Measurements from ENCODE around the gene PRMT5. TPM values are rescaled to one million over a fixed set of nuclear protein-coding genes. Genes with fewer than 3 reads are reported as not detected.

The PRMT5 gene
- total RNA-seq, 4 donors from 2014 or later = 26.5 to 41.6 (median 35.1) TPM

DNA sequence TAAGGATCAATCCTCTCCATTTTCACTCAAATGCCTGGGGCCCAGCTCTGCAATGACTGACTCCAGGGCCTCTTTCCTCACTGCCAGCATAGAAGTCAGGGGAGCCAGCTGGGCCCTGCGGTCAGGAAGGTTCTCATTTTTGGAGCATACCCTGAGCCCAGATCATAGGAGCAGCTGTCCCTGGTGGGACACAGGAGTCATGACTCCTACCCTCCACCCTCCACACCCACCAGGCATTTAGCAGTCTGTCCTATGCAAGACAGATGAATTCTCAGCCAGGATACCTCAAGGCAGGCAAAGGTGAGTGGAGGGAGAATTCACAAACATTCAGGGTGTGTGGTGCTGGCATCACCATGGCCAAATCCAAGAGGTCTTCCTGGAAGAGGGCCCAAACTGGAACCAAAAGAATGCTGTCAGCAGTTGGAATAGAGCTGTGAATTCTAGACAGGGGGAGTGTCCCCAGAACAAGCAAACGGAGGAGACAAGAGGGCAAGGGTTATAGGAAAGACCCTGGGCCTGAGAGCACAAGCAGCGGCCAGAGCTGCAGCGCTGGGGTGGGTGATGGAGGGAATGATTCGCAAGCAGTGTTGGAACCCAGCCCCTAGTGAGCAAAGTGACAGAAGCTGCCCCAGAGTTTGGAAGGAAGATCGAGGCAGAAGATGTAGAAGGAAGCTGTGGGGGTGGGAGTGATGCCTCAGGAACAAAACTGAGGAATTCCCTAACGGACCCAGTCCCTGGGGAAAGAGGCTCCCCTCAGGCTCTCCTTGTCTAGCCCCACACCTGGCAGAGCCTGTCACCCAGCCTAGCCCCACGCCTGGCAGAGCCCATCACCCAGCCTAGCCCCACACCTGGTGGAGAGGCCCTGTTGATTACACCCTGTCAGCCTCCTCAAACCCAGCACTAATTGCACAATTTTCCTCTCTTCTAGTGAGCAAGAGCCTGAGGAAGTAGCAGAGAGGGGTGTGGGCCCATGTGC, 50.6 kb downstream of the PRMT5 start:
- TF ChIP-seq, protein P1, sequence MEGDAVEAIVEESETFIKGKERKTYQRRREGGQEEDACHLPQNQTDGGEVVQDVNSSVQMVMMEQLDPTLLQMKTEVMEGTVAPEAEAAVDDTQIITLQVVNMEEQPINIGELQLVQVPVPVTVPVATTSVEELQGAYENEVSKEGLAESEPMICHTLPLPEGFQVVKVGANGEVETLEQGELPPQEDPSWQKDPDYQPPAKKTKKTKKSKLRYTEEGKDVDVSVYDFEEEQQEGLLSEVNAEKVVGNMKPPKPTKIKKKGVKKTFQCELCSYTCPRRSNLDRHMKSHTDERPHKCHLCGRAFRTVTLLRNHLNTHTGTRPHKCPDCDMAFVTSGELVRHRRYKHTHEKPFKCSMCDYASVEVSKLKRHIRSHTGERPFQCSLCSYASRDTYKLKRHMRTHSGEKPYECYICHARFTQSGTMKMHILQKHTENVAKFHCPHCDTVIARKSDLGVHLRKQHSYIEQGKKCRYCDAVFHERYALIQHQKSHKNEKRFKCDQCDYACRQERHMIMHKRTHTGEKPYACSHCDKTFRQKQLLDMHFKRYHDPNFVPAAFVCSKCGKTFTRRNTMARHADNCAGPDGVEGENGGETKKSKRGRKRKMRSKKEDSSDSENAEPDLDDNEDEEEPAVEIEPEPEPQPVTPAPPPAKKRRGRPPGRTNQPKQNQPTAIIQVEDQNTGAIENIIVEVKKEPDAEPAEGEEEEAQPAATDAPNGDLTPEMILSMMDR (IDR thresholded peaks at IDR 0.05; ENCODE audit: low read depth) = no peak

DNA sequence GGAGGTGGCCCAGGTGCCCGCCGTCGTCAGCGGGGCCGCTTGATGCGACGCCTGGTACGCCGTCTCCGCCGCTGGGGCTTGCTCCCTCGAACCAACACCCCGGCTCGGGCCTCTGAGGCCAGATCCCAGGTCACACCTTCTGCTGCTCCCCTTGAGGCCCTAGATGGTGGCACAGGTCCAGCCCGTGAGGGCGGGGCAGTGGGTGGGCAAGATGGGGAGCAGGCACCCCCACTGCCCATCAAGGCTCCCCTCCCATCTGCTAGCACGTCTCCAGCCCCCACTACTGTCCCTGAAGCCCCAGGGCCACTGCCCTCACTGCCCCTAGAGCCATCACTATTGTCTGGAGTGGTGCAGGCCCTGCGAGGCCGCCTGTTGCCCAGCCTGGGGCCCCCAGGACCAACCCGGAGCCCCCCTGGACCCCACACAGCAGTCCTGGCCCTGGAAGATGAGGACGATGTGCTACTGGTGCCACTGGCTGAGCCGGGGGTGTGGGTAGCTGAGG, 52.1 kb downstream of the PRMT5 start:
- TF ChIP-seq, protein P1 (IDR thresholded peaks at IDR 0.05; ENCODE audit: low read depth) = no peak

DNA sequence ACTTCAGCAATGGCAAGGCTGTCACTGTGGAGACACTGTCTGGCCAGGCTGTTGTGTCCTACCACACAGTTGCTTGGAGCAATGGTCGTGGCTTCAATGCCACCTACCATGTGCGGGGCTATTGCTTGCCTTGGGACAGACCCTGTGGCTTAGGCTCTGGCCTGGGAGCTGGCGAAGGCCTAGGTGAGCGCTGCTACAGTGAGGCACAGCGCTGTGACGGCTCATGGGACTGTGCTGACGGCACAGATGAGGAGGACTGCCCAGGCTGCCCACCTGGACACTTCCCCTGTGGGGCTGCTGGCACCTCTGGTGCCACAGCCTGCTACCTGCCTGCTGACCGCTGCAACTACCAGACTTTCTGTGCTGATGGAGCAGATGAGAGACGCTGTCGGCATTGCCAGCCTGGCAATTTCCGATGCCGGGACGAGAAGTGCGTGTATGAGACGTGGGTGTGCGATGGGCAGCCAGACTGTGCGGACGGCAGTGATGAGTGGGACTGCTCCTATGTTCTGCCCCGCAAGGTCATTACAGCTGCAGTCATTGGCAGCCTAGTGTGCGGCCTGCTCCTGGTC, 53.3 kb downstream of the PRMT5 start:
- TF ChIP-seq, protein P1 (IDR thresholded peaks at IDR 0.05; ENCODE audit: low read depth) = no peak

DNA sequence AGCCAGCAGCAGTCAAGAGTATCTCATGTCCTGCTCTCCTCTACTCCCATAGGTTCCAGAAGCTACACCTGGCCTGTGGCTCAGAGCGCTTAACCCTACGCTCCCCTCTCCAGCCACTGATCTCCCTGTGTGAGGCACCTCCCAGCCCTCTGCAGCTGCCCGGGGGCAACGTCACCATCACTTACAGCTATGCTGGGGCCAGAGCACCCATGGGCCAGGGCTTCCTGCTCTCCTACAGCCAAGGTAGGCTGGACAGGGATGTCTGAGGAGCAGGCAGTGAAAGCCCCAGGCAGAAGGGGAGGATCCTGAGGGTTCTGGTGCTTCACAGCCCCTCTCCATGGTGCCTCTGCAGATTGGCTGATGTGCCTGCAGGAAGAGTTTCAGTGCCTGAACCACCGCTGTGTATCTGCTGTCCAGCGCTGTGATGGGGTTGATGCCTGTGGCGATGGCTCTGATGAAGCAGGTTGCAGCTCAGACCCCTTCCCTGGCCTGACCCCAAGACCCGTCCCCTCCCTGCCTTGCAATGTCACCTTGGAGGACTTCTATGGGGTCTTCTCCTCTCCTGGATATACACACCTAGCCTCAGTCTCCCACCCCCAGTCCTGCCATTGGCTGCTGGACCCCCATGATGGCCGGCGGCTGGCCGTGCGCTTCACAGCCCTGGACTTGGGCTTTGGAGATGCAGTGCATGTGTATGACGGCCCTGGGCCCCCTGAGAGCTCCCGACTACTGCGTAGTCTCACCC, 54.0 kb downstream of the PRMT5 start:
- TF ChIP-seq, protein P1 (IDR thresholded peaks at IDR 0.05; ENCODE audit: low read depth) = no peak

DNA sequence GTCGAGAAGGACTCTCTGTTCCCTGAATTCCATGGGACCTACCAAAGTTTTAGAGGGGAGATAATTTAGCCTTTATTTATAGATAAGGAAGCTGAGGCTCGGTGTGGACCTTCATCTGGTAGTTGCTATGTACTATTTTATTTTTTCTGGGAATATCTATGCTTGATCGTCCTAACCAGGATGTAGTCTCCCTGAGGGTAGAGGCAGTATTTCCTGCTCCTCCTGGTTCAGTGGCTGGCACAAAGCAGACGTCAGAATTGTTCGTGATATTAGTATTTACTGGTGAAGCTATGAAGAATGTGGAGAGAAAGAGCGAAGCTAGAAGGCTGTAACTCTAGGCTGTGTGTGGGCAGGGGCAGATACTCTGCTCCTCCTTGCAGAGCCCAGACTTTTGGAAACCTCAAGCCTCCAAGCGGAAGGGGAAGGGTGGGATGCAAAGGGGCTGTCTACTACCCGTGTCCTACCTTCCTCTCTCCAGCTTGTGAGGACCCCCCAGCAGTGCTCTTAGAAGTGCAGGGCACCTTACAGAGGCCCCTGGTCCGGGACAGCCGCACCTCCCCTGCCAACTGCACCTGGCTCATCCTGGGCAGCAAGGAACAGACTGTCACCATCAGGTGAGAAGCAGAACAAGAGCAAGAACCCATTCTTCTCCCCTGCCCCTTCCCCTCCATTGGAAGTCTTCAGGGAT, 56.2 kb downstream of the PRMT5 start:
- TF ChIP-seq, protein P1 (IDR thresholded peaks at IDR 0.05; ENCODE audit: low read depth) = no peak

DNA sequence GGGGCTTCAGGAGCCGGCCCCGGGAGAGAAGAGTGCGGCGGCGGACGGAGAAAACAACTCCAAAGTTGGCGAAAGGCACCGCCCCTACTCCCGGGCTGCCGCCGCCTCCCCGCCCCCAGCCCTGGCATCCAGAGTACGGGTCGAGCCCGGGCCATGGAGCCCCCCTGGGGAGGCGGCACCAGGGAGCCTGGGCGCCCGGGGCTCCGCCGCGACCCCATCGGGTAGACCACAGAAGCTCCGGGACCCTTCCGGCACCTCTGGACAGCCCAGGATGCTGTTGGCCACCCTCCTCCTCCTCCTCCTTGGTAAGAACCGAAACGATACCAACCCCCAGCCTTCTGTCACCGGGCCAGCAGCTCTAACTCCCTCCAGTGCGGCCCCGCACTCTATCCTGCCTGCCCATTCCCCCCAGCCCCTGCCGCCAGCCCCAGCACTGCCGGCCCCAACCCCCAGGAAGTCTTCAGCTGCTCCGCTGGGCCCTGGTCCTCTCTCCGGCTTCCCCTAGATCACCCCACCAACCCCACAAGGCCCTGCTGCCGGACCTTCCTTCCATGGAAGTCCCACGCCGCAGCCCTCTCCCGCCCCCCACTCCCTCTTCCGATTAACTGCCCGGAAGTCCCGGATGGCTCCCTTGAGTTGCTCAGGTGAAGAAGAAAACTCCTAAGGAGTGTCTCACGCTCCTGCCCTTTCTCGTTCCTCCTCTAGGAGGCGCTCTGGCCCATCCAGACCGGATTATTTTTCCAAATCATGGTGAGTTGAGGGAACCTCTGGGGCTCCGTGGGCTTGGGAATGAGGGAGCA, 56.9 kb downstream of the PRMT5 start:
- TF ChIP-seq, protein P1 (IDR thresholded peaks at IDR 0.05; ENCODE audit: low read depth) = no peak
